ENCODE results near the gene OR2L8.

The OR2L8 gene, protein sequence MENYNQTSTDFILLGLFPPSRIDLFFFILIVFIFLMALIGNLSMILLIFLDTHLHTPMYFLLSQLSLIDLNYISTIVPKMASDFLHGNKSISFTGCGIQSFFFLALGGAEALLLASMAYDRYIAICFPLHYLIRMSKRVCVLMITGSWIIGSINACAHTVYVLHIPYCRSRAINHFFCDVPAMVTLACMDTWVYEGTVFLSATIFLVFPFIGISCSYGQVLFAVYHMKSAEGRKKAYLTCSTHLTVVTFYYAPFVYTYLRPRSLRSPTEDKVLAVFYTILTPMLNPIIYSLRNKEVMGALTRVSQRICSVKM

DNA sequence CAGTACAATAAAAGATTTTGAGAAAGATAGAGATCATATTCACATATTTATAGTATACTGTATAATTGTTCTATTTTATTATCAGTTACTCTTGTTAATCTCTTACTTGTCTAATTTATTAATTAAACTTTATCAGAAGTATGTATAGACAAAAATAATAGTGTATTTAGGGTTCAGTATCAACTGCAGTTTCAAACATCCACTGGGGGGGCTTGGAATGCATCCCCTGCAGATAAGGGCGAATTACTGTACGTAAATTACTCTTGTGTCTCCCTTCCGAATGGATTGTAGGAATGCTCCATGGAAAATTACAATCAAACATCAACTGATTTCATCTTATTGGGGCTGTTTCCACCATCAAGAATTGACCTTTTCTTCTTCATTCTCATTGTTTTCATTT, at the start of gene OR2L8:
Gene OR2L8, plus strand, starts transcription at position 301 of the 400 bp plus-strand sequence. Its CDS starts 0 bp downstream, at position 301.
- no peak for DNase-seq (ENCODE audit: low spot score)

DNA sequence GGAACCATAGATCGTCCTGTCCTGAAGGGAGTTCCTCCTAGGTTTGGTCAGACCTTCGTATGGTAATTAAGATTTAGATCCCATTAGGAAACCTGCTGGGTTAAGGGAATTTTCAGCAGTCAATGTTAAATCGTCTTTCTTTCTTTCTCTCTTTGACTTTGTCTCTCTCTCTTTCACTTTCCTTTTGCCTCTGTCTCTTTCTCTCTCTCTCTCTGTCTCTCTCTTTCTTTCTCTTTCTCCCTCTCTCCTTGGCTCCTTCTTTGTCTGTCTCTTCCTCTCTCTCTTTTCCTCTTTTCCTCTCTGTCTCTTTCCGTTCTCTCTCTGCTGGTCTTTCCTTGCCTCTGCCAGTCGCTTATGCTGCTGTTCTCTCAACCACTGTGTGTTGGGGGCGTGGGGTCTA, 44.5 kb upstream of the OR2L8 start:
- DNase-seq (ENCODE audit: low spot score) = no peak

DNA sequence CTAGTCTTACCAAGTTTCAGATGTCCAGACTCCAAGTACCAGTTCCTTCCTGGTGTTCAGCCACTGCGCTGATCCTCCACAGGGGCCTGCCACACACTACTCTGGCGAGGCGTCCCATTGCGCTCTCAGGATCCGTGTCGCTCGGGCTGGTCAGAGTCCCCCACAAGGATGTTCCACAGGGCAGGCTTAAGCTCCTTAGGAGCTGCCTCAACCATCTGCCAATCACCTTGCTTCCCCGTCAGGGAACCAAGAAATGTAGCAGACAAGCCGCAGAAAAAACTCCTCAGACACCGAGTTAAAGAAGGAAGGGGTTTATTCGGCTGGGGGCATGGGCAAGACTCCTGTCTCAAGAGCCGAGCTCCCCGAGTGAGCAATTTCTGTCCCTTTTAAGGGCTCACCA, 43.5 kb upstream of the OR2L8 start:
- no peak for DNase-seq (ENCODE audit: low spot score)

DNA sequence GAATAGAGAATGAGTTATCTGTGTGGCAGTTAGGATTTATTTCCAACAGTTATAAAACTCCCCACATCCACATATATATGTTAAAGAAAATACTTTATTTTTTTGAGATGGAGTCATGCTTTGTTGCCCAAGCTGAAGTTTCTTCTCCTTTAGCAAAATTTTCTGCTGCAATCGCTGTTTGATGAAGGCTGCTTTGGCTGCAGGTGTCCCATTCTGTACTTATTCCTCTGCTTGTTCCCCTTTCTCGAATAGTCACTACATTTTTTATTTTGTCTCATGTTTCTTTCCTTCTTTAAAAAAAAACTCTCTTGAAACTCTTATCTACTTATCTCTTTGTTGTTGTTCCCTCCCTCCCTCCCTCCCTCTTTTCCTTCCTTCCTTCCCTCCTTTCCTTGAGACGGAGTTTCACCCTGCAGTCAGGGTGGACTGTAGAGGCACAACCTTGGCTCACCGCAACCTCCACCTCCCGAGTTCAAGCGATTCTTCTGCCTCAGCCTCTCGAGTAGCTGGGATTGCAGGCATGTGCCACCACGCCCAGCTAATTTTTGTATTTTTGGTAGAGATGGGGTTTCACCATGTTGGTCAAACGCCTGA, 42.7 kb upstream of the OR2L8 start:
- no peak for DNase-seq (ENCODE audit: low spot score)

DNA sequence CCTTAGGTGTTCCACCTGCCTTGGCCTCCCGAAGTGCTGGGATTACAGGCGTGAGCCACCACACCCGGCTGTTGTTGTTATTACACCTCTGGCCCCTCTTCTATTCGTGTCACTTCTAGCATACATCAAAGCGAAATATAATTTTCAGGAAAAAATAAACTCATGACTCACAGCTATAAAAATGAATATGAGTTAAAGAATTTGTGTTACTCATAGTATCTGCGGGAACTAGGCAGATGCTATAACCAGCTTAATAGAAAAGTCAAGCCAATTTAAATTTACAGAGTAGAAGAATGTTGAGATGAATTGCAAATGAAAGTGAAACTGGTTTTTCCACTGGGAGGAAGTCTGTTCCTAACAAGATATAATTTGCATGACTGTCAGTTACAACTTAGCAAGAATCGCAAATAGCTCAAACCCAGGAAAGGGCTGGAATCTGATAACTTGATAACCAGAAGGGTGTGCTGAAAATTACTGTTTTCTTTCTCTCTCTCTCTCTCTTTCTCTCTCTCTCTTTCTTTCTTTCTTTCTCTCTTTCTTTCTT, 42.1 kb upstream of the OR2L8 start:
- no peak for DNase-seq (ENCODE audit: low spot score)

DNA sequence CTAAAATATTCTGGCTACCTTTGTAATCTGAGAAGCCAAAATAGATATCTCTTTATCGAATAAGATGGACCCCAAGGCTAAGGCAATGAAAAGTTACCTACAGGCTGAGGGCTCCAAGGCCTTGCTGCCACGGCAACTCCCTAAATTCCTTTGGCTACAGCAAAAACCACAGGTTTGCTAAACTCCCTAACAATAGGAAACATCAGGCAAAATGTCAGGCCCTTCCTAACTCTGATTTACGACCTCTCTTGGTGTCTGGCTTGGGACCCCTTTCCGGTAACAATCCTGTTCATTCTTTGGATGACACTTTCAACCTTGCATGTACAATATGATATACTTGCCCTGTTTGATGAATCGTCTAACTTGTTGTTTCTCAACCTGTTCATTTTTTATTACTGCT, 39.9 kb upstream of the OR2L8 start:
- DNase-seq (ENCODE audit: low spot score) = no peak

DNA sequence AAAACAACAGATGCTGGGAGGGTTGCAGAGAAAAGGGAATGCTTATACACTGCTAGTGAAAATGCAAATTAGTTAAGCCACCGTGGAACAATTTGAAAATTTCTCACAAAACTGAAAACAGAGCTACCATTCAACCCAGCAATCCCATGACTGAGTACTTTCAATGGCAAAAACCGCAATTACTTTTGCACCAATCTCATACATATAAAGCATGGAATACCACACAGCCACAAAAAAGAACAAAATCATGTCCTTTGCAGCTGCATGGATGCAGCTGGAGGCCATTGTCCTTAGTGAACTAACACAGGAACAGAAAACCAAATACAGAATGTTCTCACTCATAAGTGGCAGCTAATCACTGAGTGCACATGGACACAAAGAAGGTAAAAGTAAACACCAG, 34.9 kb upstream of the OR2L8 start:
- no peak for DNase-seq (ENCODE audit: low spot score)

DNA sequence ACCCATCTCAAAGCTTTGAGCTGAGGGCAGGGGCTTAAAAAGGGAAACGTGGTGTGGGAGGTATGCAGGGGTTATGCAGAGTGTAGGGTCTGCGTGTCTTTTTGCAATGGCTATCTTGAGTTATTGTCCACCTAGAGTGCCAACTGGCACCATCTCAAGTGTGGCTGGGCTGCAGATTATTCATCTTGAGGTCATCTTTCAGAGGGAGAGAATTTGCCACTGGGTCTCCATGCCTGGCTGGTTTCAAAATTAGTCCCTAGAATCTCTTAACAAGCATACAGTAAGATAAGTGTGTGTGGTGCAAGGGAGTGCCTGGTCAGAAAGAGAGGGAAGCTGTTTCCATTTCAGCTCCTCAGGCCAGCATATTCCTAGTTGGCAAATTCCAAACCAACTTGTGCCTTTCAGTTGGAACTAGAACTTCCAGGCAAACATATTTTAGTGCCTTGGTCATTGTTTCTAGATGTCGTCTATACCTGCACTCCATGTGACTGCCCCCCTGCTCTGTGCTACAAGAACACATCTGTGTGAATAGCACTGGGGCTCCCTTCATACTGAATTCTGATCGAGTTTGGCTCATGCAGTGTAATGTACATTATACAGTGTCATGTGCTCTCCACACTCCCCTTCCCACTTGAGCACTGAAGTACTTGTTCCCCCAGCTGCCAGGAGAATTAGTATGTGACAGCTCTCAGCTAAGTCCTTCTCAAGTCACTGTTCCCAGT, 33.6 kb upstream of the OR2L8 start:
- no peak for DNase-seq (ENCODE audit: low spot score)

DNA sequence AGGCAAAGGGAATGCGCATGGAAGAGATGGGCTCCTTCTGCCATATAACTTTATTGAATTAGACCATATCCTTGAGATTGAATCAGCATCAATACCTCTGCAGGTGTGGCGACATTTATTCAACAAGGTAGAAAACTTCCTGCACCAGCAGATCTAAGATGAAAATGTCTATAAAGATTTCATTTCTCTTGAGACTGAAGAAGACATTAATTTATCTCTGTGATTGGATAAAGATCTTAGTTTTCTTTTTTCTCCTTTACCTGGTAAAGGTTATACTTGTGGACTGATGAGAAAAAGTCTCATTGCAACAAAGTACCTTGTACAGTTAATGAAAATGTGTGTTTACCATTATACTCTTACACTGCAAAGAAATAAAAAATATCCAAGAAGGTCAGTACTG, 28.7 kb upstream of the OR2L8 start, which contains the start of gene OR2T8:
Gene OR2T8, plus strand, starts transcription at position 301 of the 400 bp plus-strand sequence. CDS start 766 bp downstream, outside the sequence.
- no peak for DNase-seq (ENCODE audit: low spot score)

DNA sequence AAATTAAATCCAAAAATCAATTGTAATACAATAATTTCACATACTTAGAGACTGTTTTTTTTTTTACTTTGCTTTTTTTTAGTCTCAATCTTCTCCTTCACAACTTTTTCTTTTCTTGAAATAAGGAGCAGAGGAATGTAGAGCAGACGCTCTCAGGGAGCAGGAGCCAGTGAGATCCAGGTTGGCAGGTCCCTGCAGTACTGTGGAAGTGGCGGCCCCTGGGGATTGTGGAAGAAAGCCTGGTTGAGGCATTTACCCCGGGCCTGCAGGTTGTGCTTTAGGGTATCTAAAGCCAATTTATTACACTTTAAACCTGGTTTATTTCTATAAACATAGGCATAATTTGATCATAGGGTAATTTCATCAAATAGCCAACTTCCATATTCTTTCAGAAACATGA, 24.7 kb upstream of the OR2L8 start:
- DNase-seq (ENCODE audit: low spot score) = no peak

DNA sequence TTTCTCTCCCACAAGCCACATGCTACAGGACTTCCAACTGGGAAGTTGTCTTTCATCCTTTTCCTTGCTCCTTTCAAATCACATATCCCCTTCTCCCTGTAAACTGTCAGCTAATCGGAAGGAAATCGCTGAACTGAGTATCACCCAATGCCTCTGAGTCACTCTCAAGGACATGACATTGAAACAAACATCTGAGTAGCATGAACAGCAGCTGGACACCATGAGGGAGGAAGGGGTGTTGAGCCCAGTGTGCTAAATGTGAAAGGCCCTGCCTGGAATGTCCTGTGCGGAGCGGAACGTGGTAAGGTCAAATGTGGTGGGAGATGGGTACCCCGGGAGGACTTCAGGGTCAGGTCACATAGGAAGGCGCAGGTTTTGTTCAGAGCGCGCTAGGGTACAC, 23.8 kb upstream of the OR2L8 start, which contains the start of gene OR2AJ1:
Gene OR2AJ1, plus strand, starts transcription at position 22 of the 400 bp plus-strand sequence. CDS start 8,880 bp downstream, outside the sequence.
- no peak for DNase-seq (ENCODE audit: low spot score)

DNA sequence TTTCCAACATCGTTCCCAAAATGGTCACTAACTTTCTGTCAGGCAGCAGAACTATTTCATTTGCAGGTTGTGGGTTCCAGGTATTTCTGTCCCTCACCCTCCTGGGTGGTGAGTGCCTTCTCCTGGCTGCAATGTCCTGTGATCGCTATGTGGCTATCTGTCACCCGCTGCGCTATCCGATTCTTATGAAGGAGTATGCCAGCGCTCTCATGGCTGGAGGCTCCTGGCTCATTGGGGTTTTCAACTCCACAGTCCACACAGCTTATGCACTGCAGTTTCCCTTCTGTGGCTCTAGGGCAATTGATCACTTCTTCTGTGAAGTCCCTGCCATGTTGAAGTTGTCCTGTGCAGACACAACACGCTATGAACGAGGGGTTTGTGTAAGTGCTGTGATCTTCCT, 14.7 kb upstream of the OR2L8 start:
- DNase-seq (ENCODE audit: low spot score) = no peak

DNA sequence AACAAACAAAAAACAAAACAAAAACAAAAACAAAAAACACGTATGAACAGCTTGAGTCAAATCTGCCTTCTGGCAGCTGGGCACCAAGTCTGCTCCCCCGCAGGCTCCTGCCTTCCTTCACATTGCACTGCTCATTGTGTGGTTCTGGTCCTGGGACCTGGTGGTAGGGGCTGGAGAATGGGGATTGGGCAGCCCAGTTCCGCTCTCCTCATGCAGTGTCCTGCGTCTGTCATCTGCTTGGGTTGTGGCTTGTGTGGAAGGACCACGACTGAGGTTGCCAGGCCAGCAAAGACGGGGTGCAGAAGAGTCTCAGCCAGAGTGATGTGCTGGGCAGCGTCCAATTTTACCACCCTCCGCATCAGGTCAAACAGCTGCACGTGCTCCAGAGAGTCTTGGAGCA, 12.9 kb upstream of the OR2L8 start:
- no peak for DNase-seq (ENCODE audit: low spot score)

DNA sequence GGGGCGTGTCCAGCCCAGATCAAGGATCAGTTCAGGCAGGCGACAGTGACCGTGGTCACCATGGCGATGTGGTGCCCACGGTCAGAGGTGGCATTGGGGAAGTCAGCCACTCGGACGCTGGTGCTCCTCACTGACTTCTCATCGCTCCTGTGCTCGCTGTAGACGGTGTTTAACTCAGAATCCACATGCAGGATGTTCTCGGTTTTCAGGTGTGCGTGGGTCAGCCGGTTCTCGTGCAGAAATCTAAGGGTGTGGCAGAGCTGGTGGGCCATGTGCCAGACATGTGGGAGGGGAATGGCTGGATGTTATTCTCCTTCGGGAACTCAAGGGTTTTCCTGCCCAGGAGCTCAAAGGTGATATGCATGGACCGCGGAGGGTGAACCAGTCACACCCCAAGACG, 12.2 kb upstream of the OR2L8 start:
- no peak for DNase-seq (ENCODE audit: low spot score)

DNA sequence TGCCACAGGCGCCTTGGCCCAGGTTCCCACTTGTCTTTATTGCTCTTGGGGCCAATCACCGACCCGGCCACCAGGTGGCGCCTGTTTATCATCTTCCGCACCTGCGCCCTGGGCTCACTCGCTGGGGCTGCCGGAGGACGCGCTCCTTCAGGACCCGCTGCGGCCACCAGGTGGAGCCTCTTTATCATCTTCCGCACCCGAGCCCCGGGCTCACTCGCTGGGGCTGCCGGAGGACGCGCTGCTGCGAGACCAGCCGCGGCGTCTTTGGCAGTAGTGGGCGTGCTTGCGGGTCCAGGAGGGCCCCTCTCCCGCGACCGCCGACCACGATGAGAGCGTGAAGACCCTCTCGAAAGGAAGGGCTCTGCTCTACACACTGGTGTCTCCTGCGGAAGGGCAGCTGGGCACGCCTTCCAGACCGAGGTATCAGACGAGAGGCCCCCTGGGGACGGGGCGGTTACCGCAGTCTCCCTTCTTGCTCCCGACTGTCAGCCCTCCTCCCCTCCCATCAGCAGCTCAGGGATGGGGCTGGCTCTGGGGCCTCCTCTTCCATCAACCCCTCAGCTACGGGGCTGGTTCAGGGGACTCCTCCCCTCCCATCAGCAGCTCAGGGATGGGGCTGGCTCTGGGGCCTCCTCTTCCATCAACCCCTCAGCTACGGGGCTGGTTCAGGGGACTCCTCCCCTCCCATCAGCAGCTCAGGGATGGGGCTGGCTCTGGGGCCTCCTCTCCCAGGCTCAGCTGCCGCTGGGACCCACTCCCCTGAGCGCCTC, 11.5 kb upstream of the OR2L8 start:
- DNase-seq (ENCODE audit: low spot score) = peak; percentile 83

DNA sequence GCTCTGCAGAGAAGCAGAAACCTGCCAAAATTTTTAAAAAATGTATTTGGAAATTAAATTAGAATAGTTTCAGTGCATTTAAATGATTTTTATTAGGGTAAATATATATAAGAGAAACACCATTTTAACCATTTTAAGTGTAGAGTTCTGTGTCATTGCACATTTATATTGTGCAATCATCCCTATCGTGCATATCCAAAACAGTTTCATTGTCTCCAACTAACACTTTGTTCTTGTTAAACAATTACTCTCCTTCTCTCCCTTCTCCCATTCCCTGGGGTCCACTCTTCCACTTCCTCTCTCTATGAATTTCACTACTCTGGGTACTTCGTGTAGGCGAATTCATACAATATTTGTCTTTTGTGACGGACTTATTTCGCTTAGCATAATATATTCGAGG, 6.0 kb upstream of the OR2L8 start:
- no peak for DNase-seq (ENCODE audit: low spot score)

DNA sequence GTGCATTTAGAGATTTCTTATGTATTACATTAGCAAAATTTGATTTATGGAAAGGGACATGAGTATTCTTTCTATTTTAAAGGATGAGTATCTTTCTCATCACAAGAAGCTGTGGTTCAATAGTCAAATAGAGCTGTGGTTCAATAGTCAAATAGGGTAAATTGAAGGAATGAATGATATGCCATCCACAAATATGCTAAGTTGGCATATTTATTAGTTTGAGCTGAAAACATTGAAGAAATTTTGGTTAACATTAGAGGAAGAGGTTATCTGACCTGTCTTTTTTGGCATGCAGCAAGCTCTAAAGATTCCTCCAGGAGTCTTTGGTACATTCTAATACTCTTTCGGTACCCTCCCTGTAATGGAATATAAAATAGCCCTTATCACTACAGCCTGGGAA, 4.8 kb downstream of the OR2L8 start:
- no peak for DNase-seq (ENCODE audit: low spot score)

DNA sequence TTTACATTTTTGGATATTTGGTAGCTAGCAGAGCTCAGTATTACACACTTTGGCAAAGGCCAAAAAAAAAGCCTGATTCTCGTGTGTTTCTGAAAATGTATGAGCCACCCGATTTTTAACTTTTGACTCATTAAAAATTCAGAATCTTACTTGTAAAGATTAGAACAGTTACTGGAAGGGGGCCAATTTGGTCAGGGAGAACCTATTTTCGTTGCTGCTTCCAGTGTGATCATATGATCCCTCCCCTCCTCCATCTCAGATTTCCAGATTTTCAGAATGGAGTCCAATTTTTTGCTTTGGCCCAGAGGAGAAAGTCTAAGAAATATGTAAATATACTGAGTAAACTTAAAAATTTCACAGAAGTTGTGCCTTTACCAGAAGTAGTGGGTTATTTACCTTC, 13.1 kb downstream of the OR2L8 start:
- no peak for DNase-seq (ENCODE audit: low spot score)

DNA sequence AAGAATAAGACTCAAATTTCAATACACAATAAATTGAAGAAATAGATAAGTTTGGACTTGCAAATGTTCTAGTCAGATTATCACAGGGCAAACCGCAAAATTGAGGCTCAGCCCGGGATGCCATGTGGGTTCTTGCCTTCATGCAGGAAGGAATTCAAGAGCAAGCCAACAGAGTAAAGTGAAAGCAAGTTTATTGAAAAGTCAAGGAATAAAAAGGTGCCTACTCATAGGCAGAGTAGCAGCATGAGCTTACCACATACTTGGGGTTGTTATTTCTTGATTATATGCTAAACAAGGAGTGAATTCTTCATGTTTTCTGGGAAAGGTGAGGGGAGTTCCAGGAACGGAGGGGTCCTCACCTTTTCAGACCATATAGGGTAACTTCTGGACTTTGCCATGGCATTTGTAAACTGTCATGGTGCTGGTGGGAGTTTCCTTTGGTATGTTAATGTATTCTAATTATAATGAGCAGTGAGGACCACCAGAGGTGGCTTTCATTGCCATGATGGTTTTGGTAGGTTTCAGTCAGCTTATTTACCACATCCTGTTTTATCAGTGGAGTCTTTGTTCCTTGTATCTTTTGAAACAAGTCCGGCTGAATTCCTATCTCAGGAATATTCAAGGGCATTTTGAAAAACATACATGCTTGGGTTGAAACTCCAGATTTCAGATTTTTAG, 14.4 kb downstream of the OR2L8 start:
- DNase-seq (ENCODE audit: low spot score) = no peak

DNA sequence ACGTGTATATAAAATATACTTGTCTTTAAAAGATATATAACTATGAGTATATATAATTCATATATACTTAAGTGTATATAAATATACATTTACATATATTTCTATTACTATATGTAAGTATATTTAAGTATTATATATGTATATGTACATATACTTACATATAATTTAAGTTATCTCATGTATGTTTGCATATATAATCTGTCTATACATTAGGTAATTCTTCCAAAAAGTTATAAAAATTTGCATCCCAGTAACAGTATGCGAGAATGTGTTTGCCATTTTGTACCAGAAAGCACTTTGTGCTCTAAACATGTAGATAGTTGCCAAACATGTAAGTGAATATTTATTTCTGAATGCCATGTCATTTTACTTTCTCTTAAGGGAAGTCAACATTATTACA, 16.3 kb downstream of the OR2L8 start, which contains the start of gene OR2AK2:
Gene OR2AK2, plus strand, starts transcription at position 301 of the 400 bp plus-strand sequence. CDS start 144 bp downstream, outside the sequence.
- no peak for DNase-seq (ENCODE audit: low spot score)

DNA sequence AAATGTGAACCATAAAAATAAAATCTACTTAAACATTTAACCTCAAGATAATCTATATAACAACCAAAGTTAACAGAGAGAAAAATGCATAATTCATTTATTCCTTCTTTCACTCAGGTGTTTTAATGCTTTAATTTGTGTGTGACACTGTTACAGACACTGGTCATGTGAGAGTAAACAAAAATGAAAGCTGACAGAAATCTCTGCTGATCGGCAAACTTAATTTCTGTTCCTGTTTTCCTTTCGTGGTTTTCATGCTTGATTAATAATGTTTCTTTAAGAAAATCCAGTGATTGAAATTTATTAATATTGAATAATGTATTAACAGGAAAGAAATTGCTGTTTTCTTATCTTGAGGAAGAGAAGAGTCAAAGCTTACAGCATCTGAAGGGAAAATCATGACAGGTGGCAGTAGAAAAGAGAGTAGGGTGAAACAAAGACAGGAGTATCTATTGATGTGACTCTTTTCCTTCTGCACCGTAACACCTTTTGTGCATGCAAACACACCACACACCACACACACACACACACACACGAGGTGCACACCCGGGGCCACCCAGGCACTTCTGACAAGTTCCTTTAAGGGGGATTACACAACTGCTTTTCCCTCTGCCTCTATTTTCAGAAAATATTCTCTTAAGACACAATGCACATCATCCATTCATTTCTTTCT, 18.0 kb downstream of the OR2L8 start:
- DNase-seq (ENCODE audit: low spot score) = no peak

All from germinal center (tissue), 1 donor.